Keratinocyte (primary cell): Measurements from ENCODE around the gene JAZF1.

Experiments used
- CTCF ChIP-seq, 3 experiments: IDR thresholded peaks in 1 of 3; conservative IDR thresholded peaks in 1 of 3; optimal IDR thresholded peaks in 1 of 3; 2 replicates in 2 of 3; 3 replicates in 1 of 3; pipeline versions ENCODE3 to v1.5.1; 2011; ENCODE audit warnings: low read length in 3 of 3, mild to moderate bottlenecking in 3 of 3, moderate library complexity in 2 of 3, control low read depth in 1 of 3, inconsistent platforms in 1 of 3; ENCODE audit not compliant: insufficient read depth in 2 of 3; ENCODE audit errors: extremely low read depth in 1 of 3
- EZH2 ChIP-seq: IDR thresholded peaks from one replicate; pipeline ENCODE4 v1.6.1; 2012; ENCODE audit warnings: inconsistent platforms, mild to moderate bottlenecking, low read length, moderate library complexity

DNA sequence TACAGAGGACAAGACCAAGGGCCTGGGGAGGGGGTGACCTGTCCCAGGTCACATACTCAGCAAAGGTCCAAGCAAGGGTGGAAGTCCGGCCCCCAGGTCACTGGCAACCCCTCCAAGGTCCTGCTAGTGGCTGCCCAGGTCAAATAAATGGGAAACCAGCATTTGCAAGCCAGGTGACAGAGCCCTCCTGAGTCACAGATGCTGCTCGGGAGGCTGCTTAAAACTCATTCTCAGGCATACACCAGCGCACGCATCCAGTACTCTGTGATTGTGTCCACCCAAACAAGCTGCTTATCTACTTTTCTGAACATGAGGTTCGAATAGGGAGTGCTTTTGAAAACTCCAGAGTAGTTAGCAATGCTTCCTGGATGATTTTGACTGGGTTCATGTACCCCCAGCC is 310.0 kb downstream of the JAZF1 start:
- TF ChIP-seq CTCF (optimal IDR thresholded peaks at IDR 0.05 in 1 of 3, IDR thresholded peaks at IDR 0.05 in 1 of 3, conservative IDR thresholded peaks at IDR 0.05 in 1 of 3; ENCODE audit: extremely low read depth in 1 of 3, insufficient read depth in 2 of 3, low read length in 3 of 3) (no peak), EZH2 (no peak)
